LNCAP (cell line): ENCODE measurements around the gene PTGDS.

Source experiments
- CTCF ChIP-seq: fragments of 450-650 bp; IDR thresholded peaks from 2 replicates; pipeline ENCODE4 v1.5.1; 2017; ENCODE audit warnings: mild to moderate bottlenecking

Gene PTGDS

GRCh38 chr9:137030006-137030405 is 52.7 kb downstream of the PTGDS start:
- TF ChIP-seq CTCF = no peak

GRCh38 chr9:137030538-137031527 is 53.5 kb downstream of the PTGDS start:
- no peak for TF ChIP-seq CTCF
